ENCODE data around the gene EXOSC7. TPM values are rescaled to one million over a fixed set of nuclear protein-coding genes. Genes with fewer than 3 reads are reported as not detected.

EXOSC7 gene
- total and polyA plus RNA-seq, 12 donors = 68.9 to 214 (median 81.6) TPM

DNA sequence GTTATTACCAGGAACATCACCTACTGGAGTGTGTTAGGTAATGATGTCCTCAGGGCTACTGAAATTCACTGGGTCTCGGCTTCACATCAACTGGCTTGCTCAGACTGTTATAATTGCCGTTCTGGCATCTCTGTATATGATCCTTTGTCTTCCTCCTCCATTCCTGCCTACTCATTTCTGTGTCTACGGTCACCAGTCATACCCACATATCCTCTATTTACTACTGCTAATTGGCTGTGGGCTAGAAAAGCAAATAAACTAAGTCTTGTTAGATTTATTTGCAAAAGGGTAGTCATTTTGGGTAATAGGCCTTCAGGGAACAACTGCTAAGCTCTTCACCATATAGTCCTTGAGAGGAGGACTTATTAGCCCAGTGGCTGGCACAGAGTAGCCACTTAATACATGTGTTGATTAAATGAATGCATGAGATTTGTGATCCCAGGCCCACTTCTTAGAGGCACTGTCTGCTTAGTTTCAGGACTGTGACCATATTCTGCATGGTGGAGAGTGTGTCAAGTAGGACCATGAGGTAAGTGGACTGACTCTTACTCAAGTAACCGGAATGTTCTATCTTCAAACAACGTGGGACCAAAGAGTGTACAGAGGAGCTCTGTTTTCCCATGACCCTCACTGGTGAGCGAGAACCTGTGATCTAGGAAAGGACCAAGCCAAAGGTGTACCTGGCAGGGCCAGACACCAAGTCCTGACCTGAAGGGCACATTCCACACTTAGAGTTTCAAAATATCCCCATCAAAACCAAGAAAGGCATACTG is 13.2 kb upstream of the EXOSC7 start:
- Histone ChIP-seq H3K36me3 (replicated peaks in 1 of 2) (peaks cover 0 to 7% of the 10 kb centered on the region in 2 donors), H3K4me1 (replicated peaks in 1 of 2) (peaks cover 0 to 12% of the 10 kb centered on the region in 2 donors), H3K27ac (peak overlapping the region in 1 of 5 donors; percentile 23), H3K9me3 (replicated peaks in 1 of 3) (no peaks in the 10 kb centered on the region), H3K4me3 (no peak overlapping the region), H3K27me3 (no peaks in the 10 kb centered on the region)
- no peak for DNase-seq
- intact Hi-C loops (cut with DNase I) = no loop called here
- TF ChIP-seq, protein P1, sequence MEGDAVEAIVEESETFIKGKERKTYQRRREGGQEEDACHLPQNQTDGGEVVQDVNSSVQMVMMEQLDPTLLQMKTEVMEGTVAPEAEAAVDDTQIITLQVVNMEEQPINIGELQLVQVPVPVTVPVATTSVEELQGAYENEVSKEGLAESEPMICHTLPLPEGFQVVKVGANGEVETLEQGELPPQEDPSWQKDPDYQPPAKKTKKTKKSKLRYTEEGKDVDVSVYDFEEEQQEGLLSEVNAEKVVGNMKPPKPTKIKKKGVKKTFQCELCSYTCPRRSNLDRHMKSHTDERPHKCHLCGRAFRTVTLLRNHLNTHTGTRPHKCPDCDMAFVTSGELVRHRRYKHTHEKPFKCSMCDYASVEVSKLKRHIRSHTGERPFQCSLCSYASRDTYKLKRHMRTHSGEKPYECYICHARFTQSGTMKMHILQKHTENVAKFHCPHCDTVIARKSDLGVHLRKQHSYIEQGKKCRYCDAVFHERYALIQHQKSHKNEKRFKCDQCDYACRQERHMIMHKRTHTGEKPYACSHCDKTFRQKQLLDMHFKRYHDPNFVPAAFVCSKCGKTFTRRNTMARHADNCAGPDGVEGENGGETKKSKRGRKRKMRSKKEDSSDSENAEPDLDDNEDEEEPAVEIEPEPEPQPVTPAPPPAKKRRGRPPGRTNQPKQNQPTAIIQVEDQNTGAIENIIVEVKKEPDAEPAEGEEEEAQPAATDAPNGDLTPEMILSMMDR (IDR thresholded peaks at IDR 0.05) = no peak
- TF ChIP-seq POLR2A (IDR thresholded peaks at IDR 0.05) = no peak
- WGBS, 4 donors = 88 to 95% (median 91%) methylated on average over 6 of the region's 6 CpGs

DNA sequence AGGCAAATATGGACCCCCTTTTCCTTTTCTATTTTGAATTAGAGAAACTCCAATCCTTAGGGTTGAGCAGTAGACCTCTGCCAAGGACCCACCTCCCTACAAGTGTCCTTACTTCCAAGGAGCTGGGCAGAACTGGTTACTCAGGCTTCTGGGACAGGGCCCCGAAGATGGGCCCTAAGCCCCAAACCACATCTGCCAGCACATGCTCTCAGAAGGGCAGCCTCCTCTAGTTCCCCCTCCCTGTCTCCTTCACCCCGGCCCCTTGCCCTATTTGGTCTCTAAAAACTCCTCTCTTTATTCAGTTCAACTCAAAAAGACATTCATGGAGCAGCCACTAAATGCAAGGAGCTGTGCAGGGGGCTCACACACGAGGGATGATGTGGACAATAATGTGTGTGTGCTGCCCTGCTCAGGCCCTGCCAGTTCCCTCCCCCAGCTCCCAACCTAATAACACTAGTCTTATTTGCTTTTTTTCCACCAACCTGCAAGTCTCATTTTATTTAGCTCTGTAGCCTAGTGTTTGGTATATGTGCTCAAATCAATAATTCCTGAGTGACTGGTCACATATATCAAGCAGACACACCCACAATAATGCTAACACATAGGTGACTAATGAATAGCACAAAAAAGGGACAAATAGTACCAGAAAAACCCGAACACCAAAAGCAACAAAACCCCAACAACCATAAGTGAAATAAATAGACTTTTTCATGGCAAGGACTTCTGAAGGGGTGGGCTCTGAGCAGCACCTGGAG is 12.3 kb upstream of the EXOSC7 start:
- no peak overlapping the region for H3K27ac ChIP-seq
- H3K9me3 ChIP-seq (replicated peaks in 1 of 3) = no peaks in the 10 kb centered on the region
- no peak for DNase-seq
- intact Hi-C loops (cut with DNase I) = no loop called here
- H3K36me3 ChIP-seq (replicated peaks in 1 of 2) = peaks cover 0 to 4% of the 10 kb centered on the region in 2 donors
- no peak overlapping the region for H3K4me3 ChIP-seq
- H3K4me1 ChIP-seq (replicated peaks in 1 of 2) = peaks cover 0 to 21% of the 10 kb centered on the region in 2 donors
- TF ChIP-seq, protein P1 (IDR thresholded peaks at IDR 0.05) = no peak
- no peak for TF ChIP-seq POLR2A (IDR thresholded peaks at IDR 0.05)
- H3K27me3 ChIP-seq = no peaks in the 10 kb centered on the region
- 85 to 93% (median 88%) methylated on average over 4 of the region's 4 CpGs for WGBS, 4 donors

DNA sequence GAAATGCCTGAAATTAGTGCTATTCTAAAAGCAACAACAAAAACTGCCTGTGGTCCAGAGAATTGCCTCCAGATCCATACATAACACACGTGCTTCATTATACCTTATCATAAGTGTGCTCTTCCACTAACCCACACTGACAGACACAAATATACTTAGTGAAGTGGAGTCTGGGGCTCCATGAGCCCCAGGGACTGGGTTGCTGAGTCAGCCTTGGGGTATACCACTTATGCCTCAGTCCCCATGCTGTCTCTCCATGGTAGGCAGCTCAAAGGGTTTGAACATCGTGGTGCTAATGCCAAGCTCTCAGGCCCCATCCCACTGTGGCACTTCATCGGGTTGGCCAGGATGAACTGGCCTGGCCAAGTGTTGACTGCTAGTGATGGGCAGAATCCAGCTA is 10.9 kb upstream of the EXOSC7 start:
- Histone ChIP-seq H3K36me3 (replicated peaks in 1 of 2) (no peaks in the 10 kb centered on the region), H3K4me3 (no peak overlapping the region), H3K9me3 (replicated peaks in 1 of 3) (no peaks in the 10 kb centered on the region), H3K4me1 (replicated peaks in 1 of 2) (peaks cover 0 to 32% of the 10 kb centered on the region in 2 donors), H3K27ac (no peak overlapping the region), H3K27me3 (no peaks in the 10 kb centered on the region)
- no peak for TF ChIP-seq POLR2A (IDR thresholded peaks at IDR 0.05)
- TF ChIP-seq, protein P1 (IDR thresholded peaks at IDR 0.05) = no peak
- intact Hi-C loops (cut with DNase I) = no loop called here
- 90 to 95% (median 93%) methylated on average over 3 of the region's 3 CpGs for WGBS, 4 donors
- DNase-seq = no peak

DNA sequence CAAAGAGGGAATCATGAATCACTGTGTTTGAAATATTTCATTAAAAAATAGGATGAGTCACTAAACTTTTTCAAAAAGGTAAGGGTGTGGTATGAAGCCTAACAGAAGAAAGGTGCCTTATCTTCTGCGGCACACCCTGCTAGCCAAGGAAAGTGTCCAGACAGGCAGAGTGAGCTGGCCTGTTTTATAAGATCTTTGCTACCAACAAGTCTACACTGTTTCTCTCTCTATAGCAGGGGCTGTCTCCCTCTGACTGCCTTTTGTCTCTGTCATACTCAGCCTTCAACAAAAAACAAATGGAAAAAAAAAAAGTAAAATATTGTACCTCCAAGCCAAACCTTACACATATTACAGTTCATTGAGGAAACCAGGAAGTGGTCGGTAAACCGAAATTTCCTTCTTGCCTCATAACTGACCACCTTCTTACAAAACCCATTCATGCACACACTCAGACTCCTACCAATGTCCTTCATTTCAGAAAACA is 9.2 kb upstream of the EXOSC7 start:
- TF ChIP-seq, protein P1 (IDR thresholded peaks at IDR 0.05) = no peak
- no peak for TF ChIP-seq POLR2A (IDR thresholded peaks at IDR 0.05)
- DNase-seq = no peak
- peaks cover 0 to 26% of the 10 kb centered on the region in 2 donors for H3K4me1 ChIP-seq (replicated peaks in 1 of 2)
- H3K9me3 ChIP-seq (replicated peaks in 1 of 3) = no peaks in the 10 kb centered on the region
- H3K4me3 ChIP-seq = no peak overlapping the region
- H3K27ac ChIP-seq = no peak overlapping the region
- no peaks in the 10 kb centered on the region for H3K36me3 ChIP-seq (replicated peaks in 1 of 2)
- 71 to 87% (median 79%) methylated on average over 3 of the region's 3 CpGs for WGBS, 4 donors
- intact Hi-C loops (cut with DNase I) = no loop called here
- no peaks in the 10 kb centered on the region for H3K27me3 ChIP-seq

All from adrenal gland (tissue), 12 donors.